MG63 (cell line): ENCODE measurements around the gene PLA2G6. TPM values are rescaled to one million over a fixed set of nuclear protein-coding genes. Genes with fewer than 3 reads are reported as not detected.
"Not testable (repeated sequence)": the region's sequence is repeated elsewhere in the genome, so short reads cannot be mapped to it uniquely, and the experiment has no call there.

Source experiments
- DNase-seq: peaks from one replicate; pipeline ENCODE4 v3.0.0-alpha.2; 2020
- H3K27me3 ChIP-seq: fragments of 250-450 bp; sonication (Bioruptor Pico); 2 replicates; pipeline ENCODE4 v1.5.1; 2020; ENCODE audit warnings: mild to moderate bottlenecking, moderate library complexity
- H3K36me3 ChIP-seq: fragments of 250-450 bp; sonication (Bioruptor Pico); 2 replicates; pipeline ENCODE4 v1.5.1; 2020; ENCODE audit warnings: mild to moderate bottlenecking, moderate library complexity
- H3K4me3 ChIP-seq: fragments of 250-450 bp; sonication (Bioruptor Pico); 2 replicates; pipeline ENCODE4 v1.5.1; 2020; ENCODE audit warnings: mild to moderate bottlenecking, moderate library complexity
- H3K9me3 ChIP-seq: fragments of 250-450 bp; sonication (Bioruptor Pico); 2 replicates; pipeline ENCODE4 v1.5.1; 2020; ENCODE audit warnings: mild to moderate bottlenecking, moderate library complexity
- total RNA-seq: library from RNA; depleted of rRNA; stranded (reverse); fragments of >200 nt; shearing (Covaris generic); gene quantifications from 2 replicates; pipeline ENCODE4 v1.2.3, GENCODE V29; 2014; ENCODE audit warnings: low replicate concordance

Gene PLA2G6
- total RNA-seq, 1 experiment from 2014 or later, result 3.1 TPM

DNA sequence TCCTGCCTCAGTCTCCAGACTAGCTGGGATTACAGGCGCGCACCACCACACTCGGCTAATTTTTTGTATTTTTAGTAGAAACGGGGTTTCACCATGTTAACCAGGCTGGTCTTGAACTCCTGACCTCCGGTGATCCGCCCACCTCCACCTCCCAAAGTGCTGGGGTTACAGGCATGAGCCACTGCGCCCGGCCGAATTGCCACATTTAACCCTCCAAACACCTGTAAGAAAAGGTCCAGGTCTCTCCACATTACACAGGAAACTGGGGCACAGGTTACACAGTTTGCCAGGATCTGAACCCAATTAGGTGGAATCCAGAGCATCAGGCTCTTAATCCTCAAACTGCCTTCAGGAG lies 4.1 kb downstream of the PLA2G6 start:
- H3K4me3 ChIP-seq, H3K27me3 ChIP-seq, H3K36me3 ChIP-seq, H3K9me3 ChIP-seq, DNase-seq: not testable (repeated sequence)

DNA sequence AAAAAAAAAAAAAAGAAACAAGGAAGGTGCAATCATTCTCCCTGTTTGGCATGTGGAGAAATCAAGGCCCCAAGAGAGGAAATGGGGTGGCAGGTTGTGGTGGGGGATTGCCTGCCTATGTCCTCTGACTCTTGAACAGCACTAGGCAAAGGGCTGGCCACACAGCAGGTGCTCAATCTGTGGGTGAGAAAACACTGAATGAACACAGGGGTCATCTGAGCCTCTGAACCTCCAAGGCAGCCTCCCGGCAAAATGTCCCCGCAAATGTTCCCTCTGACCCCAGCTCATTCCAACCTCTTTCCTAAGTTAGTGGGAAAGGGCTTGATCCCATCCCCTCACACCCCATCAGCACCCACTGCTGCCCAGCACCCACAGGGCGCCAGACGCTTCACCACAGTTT lies 4.6 kb downstream of the PLA2G6 start:
- H3K4me3 ChIP-seq, result no peak overlapping the region
- no peaks in the 10 kb centered on the region for H3K27me3 ChIP-seq
- no peak for DNase-seq
- H3K9me3 ChIP-seq, result no peaks in the 10 kb centered on the region
- H3K36me3 ChIP-seq, result no peaks in the 10 kb centered on the region

DNA sequence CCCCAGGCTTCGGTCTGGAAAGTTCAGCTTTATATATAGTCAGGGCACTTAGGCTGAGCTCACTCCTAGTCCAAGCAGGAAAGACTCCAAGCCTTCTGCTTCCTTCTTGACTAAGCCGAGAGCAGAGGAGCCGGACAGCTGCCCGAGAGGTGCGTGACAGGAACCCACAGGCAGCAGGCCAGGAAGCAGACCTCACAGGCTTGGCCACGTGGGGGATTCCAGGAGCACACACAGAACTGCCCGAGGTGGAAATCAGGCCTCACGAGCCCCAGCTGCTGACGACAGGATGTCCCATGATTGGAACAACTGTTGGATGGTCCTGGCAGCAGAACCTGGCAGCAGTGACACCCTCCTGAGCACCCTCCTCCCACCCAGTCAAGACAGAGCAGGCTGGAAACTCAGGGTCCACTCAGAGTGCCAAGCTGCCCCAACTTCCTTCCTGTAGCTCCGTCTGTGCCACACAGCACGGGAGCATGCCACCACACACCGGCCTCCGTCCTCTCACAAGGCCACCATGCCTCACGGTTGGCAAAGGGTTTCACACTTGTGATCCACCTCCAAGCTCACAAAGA lies 5.4 kb downstream of the PLA2G6 start:
- no peaks in the 10 kb centered on the region for H3K9me3 ChIP-seq
- DNase-seq, result peak; percentile 99
- H3K36me3 ChIP-seq, result no peaks in the 10 kb centered on the region
- no peaks in the 10 kb centered on the region for H3K27me3 ChIP-seq
- H3K4me3 ChIP-seq, result no peak overlapping the region

DNA sequence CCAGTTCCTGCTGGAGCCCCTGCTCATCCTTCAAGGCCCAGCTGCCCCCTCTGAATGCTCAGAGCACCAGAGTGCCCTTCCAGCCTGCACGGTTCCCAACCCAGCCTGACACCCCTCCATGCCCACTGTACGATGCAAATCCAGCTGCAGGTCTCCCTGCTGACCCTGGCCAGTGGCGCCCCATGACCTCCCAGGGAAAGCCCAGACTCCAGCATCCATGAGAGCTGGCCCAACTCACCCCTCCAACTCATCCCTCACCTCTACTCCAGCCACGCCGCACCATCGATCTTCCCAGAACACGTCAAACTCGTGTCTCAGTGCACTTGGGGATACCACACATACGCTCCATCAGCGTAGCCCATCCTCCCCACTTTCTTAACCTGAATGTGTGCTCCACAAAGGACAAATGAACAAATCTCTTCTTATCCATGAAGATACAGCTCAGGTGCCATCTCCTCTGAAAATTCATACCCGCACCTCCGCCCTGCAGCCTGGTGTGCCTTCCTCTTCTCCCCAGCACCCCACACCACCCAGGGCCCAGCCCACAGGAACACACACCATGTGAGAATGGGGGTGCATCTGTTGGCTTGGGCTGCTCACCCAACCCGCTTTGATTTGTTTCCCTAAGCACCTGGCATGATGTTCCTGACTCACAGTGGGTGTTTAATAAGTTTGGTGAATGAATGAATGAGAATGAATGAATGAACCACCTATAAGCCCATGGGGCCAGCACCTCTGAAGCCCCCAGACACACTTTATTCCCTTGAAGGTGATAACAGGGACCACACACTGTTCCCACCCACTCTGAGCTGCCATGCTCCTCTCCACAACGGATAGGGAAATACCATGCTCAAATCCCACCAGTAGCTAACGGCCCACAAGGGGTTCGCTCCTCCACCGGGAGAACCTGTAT lies 6.2 kb downstream of the PLA2G6 start:
- H3K27me3 ChIP-seq, result no peaks in the 10 kb centered on the region
- no peak overlapping the region for H3K4me3 ChIP-seq
- DNase-seq, result no peak
- H3K9me3 ChIP-seq, result no peaks in the 10 kb centered on the region
- no peaks in the 10 kb centered on the region for H3K36me3 ChIP-seq

DNA sequence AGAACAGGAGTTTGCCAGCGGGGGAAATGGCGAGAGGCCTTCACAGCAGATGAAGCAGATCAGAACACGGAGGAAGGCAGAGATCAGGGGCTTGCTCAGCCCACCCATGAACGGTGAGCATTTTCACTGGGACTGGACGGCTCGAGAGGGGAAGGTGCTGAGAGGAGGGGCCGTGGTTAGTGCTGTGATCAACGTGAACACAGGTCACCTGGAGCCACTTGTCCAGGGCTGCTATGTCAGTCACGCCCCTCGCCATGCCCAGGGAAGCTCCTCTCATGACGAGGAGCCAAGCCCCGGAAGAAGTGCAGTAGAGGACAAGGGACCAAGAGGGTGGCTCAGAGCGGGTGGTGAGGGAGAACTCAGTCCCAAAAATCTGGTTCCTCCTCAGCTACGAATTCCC lies 7.0 kb downstream of the PLA2G6 start:
- DNase-seq, result no peak
- Histone ChIP-seq H3K36me3 (no peaks in the 10 kb centered on the region), H3K27me3 (no peaks in the 10 kb centered on the region), H3K4me3 (no peak overlapping the region), H3K9me3 (no peaks in the 10 kb centered on the region)

DNA sequence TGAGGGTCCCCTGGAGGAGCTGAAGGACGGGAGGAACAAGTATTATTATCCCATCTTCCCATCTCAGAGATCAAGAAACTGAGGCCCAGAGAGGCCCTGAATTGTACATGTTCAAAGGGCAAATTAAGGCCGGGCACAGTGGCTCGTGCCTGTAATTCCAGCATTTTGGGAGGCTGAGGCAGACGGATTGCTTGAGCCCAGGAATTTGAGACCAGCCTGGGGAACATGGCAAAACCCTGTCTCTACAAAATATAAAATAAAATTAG lies 8.1 kb downstream of the PLA2G6 start:
- no peak for DNase-seq
- H3K4me3 ChIP-seq, result no peak overlapping the region
- H3K36me3 ChIP-seq, result no peaks in the 10 kb centered on the region
- no peaks in the 10 kb centered on the region for H3K27me3 ChIP-seq
- no peaks in the 10 kb centered on the region for H3K9me3 ChIP-seq

DNA sequence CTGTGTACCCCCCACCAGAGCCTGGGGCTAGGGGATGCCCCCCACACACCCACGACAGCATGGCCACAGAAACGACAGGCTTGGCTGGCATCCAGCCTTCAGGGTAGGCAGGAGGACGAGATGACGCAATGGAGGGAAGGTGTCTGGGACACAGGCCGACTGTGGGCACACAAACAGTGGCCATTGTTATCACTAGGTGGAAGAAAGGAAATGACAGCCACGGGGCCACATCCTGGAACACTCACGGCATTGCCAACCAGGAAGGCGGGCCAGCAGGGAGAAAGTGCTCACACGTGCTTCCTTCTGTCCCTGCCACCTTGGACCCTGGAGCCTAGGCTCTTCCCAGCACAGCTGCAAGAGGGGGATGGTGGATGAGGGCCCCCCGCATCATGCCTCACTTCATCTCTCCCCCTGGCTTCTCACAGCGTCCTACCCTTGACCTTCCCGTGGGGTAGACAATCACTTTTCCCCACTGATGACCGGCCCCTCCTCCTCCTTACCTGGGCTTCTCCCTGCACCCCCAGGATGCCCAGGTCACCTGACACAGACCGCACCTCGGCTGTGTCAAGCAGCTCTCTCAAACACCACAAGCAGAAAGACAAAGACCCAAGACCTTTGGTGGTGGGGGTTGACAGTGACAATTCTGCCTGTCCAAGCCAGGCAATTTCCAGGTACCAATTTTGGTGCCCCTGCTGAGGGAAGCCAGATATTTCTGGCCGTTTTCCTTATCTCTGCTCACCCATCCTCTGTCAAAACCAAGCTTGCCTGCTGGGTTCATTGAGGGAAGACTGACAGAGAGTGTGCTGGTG lies 8.6 kb downstream of the PLA2G6 start:
- H3K27me3 ChIP-seq, result no peaks in the 10 kb centered on the region
- DNase-seq, result no peak
- H3K4me3 ChIP-seq, result no peak overlapping the region
- H3K9me3 ChIP-seq, result no peaks in the 10 kb centered on the region
- no peaks in the 10 kb centered on the region for H3K36me3 ChIP-seq

DNA sequence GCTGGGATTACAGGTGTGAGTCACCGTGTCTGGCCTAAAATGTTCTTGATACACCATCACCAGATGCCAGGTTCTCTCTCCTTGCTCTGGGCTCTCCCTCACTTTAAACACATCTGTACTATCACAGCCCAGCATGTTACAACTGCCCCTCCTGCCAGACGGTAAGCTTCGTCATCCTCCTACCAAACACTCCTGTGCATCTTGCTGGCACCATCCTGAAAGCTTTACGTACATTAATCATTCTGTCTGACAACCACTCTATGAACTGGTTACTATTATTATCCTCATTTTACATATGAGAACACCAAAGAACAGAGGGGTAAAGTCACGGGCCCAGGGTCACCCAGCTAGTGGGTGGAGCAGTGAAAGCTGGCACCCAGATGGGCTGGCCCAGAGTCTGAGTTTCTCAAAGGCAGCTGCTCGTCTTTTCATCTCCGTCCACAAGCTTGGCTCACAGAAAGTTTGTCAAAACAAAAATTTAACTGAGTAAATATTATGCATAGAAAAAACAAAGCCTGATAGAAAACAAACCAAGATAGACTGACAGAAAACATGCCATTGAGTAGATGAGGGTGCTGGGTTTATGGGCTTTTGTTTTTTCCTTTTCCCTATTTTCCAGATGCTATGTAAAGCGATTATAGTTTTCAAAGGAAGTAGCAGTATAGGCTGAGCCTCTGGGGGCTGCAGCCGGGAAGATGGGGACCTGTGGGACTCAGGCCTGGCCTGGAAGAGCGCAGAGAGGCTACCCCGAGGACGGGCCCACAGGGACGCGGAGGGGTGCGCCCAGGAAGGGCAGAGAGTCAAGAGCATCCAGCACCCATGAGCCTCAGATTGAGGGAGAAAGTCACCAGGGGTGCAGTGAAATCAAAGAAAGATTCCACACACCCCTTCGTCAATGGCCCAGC lies 9.5 kb downstream of the PLA2G6 start:
- no peaks in the 10 kb centered on the region for H3K27me3 ChIP-seq
- no peak overlapping the region for H3K4me3 ChIP-seq
- H3K36me3 ChIP-seq, result no peaks in the 10 kb centered on the region
- DNase-seq, result peak; percentile 70
- no peaks in the 10 kb centered on the region for H3K9me3 ChIP-seq

DNA sequence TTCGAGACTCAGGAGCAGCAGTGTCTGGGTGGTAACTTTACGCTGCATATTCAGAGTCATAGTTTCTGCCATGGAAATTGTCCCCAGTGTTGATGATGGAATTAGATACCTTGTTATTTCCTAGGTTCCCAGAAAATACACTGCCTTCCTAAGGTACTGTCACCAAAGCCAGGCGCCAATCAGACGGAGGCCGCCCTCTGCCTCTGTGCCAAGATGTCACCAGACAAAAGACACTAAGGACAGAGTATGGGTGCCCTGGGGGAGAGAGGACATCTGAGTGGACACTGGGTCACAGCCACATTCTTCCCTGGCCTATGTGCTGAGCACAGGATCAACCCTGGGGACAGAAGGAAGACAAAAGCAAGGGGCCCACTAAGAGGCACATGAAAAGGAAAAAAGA lies 11.2 kb downstream of the PLA2G6 start:
- no peaks in the 10 kb centered on the region for H3K27me3 ChIP-seq
- no peaks in the 10 kb centered on the region; the same call in 1 of the 2 replicates for H3K36me3 ChIP-seq
- H3K4me3 ChIP-seq, result no peak overlapping the region
- DNase-seq, result no peak
- H3K9me3 ChIP-seq, result no peaks in the 10 kb centered on the region

DNA sequence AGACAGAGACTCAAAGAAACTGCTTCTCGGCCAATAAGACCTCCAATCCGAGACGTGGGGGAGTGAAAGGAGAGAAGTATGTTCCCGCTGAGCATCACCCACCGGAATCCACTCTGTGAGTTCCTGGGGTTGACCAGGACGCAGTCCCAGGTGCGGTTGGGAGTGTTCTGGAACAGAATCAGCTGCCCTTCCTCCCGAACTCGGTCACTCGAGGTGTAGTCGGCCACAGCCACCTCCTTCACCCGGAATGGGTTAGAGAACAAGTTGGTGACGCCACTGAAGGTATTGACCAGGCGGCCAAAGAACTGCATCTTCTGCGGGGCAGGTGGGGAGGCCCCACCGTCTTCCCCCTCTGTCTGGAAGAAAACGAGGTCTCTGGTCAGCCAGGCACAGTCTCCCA lies 12.5 kb downstream of the PLA2G6 start:
- no peaks in the 10 kb centered on the region for H3K27me3 ChIP-seq
- no peaks in the 10 kb centered on the region for H3K9me3 ChIP-seq
- H3K36me3 ChIP-seq, result no peaks in the 10 kb centered on the region; the same call in 1 of the 2 replicates
- DNase-seq, result no peak
- H3K4me3 ChIP-seq, result no peak overlapping the region

DNA sequence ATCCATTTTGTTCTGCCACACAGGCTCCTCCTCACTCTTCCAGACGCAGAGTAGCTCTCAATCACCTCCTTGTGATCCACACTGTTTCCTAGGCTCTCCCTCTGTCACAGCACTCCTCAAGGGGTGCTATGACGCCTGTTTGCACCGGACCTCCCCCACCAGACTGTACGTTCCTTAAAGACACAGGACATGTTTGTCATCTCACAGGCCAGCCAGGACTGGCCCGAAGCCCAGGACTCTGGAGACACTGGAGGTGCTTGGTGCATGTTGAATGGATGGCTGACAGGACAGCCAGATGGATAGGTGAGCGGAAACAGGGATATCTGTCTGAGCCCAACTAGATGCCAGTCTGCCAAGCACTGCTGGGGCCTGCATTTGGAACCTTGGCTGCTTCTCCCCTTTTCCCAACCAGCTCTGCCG lies 13.6 kb downstream of the PLA2G6 start:
- H3K9me3 ChIP-seq, result no peaks in the 10 kb centered on the region
- no peak for DNase-seq
- no peaks in the 10 kb centered on the region; the same call in 1 of the 2 replicates for H3K36me3 ChIP-seq
- no peak overlapping the region for H3K4me3 ChIP-seq
- H3K27me3 ChIP-seq, result no peaks in the 10 kb centered on the region

DNA sequence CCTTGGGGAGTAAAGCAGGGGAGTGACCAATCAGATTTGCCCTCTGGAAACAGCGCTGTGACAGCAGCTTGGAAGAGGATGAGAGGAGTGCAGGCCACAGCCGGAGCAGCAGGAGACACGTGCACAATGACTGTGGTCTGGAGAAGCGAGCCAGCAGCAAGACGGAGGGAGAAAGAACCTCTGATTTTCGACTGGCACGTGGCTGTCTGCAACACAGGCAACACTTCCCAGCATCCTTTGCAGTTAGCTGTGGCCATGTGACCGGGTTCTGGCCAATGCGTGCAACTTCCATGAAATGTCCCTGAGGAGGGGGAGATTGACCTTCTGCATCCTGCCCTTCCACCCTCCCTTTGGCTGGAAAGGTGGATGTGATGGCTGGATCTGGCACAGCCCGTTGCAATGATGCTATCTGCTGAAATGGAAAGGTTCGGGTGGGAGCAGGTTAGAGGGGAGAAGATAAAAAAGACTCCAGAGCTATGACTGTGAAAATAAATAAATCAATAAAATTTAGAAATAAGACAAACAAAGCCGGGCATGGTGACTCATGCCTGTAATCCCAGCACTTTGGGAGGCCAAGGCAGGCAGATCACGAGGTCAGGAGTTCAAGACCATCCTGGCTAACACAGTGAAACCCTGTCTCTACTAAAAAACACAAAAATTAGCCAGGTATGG lies 15.6 kb downstream of the PLA2G6 start:
- H3K36me3 ChIP-seq, result no peaks in the 10 kb centered on the region; the same call in 1 of the 2 replicates
- no peak for DNase-seq
- no peak overlapping the region for H3K4me3 ChIP-seq
- H3K27me3 ChIP-seq, result no peaks in the 10 kb centered on the region
- no peaks in the 10 kb centered on the region for H3K9me3 ChIP-seq

DNA sequence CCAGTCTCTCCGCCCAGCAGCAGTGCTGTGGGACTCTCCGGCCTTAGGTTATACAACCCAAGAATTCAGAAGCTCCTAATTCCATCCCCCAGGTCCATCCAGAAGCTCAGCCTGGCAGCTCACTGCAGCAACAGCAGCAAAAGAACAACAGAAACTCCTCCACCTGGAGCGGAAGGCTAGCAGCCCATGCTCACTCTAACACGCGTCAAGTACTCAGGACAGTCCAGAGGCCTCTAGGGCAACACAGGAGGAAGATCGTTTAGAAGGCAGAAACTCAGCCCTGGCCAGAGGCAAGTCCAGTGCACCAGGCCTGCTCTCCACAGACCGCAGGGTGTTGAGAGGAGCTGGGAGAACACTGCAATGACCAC lies 17.1 kb downstream of the PLA2G6 start:
- Histone ChIP-seq H3K9me3 (no peaks in the 10 kb centered on the region), H3K27me3 (no peaks in the 10 kb centered on the region), H3K4me3 (no peak overlapping the region), H3K36me3 (no peaks in the 10 kb centered on the region; the same call in 1 of the 2 replicates)
- no peak for DNase-seq

DNA sequence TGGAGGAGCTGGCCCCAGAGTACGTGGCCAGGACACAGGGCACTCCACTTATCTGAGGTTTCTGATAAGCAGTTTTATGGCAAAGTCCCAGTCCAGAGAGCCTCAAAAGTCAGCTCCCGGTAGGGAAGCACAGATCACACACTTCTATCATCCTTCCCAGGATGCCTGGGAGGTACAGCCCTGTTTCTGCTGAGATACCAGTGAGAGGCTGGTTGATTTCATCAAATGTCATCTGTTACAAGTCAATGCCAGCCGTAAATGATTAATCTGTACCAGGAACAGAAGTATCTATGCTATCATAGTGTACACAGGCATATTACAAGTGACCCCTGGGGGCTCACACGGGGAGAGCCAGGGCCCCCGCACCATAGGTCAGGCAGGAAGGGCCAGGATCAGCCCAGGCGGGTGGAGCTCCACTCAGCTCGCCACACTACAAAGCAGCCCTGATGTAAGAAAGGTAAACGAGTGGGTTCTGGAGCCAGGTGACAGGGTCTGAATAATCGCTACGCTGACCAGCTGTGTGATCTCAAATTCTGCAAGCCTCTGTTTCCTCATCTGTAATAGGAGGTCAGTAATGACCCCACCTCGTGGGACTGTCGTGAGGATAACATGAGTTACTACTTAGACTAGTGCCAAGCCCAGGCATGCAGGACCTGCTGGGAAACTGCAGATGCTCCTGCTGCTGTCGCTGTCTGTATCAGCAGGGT lies 17.6 kb downstream of the PLA2G6 start:
- no peaks in the 10 kb centered on the region for H3K27me3 ChIP-seq
- no peaks in the 10 kb centered on the region for H3K9me3 ChIP-seq
- DNase-seq, result no peak
- H3K36me3 ChIP-seq, result no peaks in the 10 kb centered on the region; the same call in 1 of the 2 replicates
- H3K4me3 ChIP-seq, result no peak overlapping the region

DNA sequence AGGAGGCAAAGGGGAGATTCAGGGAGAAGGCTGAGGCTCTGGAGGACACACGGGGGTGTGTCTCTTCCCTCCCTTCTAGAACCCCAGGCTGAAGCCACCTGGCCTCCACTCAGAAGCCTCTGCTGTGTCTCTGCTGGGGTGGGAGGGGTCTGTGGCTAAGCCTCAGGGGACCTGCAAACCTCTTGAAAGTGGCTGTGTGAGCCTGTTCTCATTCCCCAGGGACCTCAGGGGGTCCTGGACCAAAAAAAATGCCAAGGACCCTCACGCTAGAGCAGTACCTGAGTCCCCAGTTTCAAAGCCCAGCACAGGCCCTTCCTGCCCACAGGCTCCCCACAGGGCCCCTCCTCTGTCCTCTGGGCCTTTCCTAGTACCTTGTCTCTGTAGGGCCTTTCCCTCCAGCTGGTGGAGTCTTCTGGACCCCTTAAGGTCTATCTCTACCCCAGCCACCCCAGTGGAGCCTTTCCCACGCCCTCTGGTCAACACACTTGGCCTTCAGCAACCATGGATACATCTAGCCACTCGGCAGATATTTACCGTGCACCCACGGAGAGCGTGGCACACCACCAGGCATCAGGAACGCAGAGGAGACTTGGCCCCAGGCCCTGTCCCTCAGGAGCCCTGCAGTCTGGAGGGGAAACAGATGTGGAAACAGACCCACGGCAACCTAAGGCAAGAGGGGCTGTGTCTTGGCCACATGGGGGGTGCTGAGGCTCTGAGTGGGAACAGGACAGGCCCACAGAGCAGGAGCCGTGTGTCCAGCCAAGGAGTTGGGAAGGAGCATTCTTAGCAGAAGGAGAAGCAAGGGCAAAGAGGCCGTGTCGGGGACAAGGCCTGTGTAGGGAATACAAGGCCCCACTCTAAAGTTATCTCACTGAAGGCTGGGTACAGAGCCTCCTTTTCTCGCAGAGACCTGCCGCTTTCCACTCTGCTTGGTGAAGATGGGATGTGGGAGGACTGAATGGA lies 18.5 kb downstream of the PLA2G6 start:
- Histone ChIP-seq H3K36me3 (no peaks in the 10 kb centered on the region; the same call in 1 of the 2 replicates), H3K4me3 (no peak overlapping the region), H3K9me3 (no peaks in the 10 kb centered on the region), H3K27me3 (no peaks in the 10 kb centered on the region)
- no peak for DNase-seq
